GM12874 (cell line): ENCODE measurements around the gene TRIM54.

Experiments
- CTCF ChIP-seq: IDR thresholded peaks from 2 replicates; pipeline ENCODE4 v1.5.1; 2011; ENCODE audit warnings: low read depth, mild to moderate bottlenecking, control low read depth, low read length, moderate library complexity; ENCODE audit not compliant: insufficient read depth

Gene TRIM54

GRCh38 chr2:27314709-27315108 is 32.5 kb downstream of the TRIM54 start:
- no peak for TF ChIP-seq CTCF

DNA sequence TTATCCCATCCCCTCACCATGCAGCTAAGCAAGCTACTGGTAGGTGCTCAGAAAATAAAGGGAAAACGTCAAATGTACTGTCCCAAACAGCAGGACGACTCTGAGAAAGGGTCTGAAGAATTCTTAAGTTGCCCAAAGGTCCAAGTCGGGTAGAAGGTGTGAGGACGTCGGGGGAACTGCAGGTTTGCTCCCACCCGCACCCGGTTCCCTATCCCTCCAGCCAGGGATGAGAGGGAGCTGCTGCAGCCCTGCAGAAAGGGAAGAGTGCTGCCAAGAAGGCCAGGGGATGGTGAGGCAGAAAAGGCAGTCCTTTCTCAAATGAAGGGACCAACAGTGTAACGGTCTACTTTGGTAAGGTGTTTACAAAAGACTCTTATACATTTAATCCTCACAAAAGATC is 32.9 kb downstream of the TRIM54 start:
- TF ChIP-seq CTCF = no peak

GRCh38 chr2:27316655-27317412 is 34.6 kb downstream of the TRIM54 start:
- TF ChIP-seq CTCF = no peak

DNA sequence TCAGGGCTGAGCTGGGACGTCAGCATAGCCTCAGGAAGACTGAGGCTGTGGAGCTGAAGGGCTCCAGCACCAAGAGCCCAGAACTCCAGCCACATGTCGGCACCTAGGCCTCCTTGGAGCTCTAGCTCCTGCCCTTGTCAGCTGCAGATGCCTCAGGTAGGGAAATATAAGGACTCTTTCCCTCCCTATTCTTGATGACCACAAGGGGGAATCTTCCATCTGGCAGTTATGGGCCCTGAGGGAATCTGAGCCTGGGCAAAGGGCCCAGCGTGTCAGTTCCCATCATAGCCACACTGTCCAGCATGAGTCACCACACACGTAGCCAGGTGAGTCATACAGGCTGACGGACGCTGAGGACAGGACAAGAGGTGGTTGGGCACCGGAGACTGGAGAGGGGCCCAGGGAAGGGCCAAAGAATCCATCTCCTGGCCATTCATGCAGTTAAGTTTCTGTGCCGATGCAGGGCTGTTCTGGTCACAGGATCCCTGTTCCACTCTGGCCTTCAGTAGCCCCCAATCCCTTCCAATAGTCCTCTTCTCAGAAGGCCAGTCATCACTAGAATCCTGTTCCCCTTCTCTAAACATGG is 38.8 kb downstream of the TRIM54 start:
- TF ChIP-seq CTCF = no peak

DNA sequence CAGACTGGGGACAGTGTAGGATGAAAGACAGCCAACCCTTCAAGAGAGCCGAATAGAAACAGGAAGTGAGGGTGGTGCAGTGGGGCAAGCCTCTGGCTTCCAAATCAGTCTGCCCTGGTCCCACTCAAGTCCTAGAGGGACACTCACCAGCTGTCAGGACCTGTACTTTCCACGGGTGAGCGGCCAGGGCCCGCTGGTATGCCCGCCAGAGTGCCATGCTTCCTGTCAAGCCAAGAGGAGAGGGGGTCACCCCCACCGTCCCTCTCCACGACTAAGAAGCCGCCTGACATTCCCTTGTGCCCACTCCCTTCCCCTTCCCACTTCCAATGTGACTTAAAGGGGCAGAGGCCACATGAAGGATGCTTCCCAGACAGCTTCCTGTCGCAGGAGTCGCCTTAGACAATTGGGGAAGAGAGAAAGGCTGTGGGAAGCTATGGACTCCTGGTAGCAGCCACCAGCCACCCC is 40.1 kb downstream of the TRIM54 start:
- TF ChIP-seq CTCF = no peak

GRCh38 chr2:27322766-27323595 is 40.8 kb downstream of the TRIM54 start, which contains the start of gene MPV17:
Gene MPV17, minus strand, starts transcription at chr2:27323097. Its CDS starts 580 bp downstream, at chr2:27322517.
- no peak for TF ChIP-seq CTCF
